SIG-M5 (cell line): ENCODE measurements around the gene SGCA.

Experiments used
- DNase-seq: peaks from one replicate; lab custom pipeline; 2025; lab: John Stamatoyannopoulos, UW

Gene SGCA

GRCh38 chr17:50134206-50135110 is 31.3 kb upstream of the SGCA start:
- DNase-seq: no peak

GRCh38 chr17:50135316-50136095 is 30.3 kb upstream of the SGCA start:
- no peak for DNase-seq

- no peak for DNase-seq
Measured at GRCh38 chr17:50136096-50136687, 29.6 kb upstream of the SGCA start.

- DNase-seq: no peak
Measured at GRCh38 chr17:50137042-50137441, 28.8 kb upstream of the SGCA start.

GRCh38 chr17:50139185-50139783 is 26.5 kb upstream of the SGCA start:
- no peak for DNase-seq

GRCh38 chr17:50139950-50140885 is 25.6 kb upstream of the SGCA start:
- DNase-seq: no peak

GRCh38 chr17:50141026-50141744 is 24.6 kb upstream of the SGCA start:
- DNase-seq: no peak

- no peak for DNase-seq
Measured at GRCh38 chr17:50141745-50142110, 24.1 kb upstream of the SGCA start.

- DNase-seq: no peak
Measured at GRCh38 chr17:50143461-50144176, 22.2 kb upstream of the SGCA start.

- DNase-seq: no peak
Measured at GRCh38 chr17:50144355-50144754, 21.4 kb upstream of the SGCA start.

- DNase-seq: no peak
Measured at GRCh38 chr17:50144845-50145531, 20.8 kb upstream of the SGCA start.

- DNase-seq: no peak
Measured at GRCh38 chr17:50145532-50146229, 20.1 kb upstream of the SGCA start.

- DNase-seq: no peak
Measured at GRCh38 chr17:50146230-50146926, 19.4 kb upstream of the SGCA start.

- no peak for DNase-seq
Measured at GRCh38 chr17:50146927-50147665, 18.7 kb upstream of the SGCA start.

- DNase-seq: no peak
Measured at GRCh38 chr17:50147841-50148225, 18.0 kb upstream of the SGCA start.

- DNase-seq: peak; percentile 93
Measured at GRCh38 chr17:50148226-50149090, 17.3 kb upstream of the SGCA start.

GRCh38 chr17:50149091-50149416 is 16.8 kb upstream of the SGCA start:
- no peak for DNase-seq
